ENCODE results near the gene ALOX5.

Gene ALOX5

DNA sequence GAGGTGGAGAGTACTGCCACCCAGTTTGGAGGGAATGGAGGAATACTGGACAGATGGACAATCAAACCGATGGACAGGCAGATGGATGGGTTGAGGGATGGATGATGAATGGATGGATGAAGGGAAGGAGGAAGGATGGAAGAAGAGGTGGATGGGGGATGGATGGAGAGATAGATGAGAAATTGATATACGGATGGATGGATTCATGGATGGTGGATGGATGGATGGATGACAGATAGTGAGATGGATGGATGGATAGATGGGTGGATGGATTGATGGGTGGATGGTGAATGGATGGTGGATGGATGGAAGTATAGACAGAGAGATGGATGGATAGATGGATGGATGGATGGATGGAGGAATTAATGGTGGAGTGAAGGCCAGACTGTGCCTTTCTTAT is 42.6 kb downstream of the ALOX5 start:
- no peak overlapping the region for H3K4me2 ChIP-seq (ENCODE audit: low read depth, low read length, poor library complexity, severe bottlenecking)
- no peak for TF ChIP-seq EZH2phosphoT487 (IDR thresholded peaks at IDR 0.05; ENCODE audit: borderline replicate concordance)
- TF ChIP-seq, protein P1, sequence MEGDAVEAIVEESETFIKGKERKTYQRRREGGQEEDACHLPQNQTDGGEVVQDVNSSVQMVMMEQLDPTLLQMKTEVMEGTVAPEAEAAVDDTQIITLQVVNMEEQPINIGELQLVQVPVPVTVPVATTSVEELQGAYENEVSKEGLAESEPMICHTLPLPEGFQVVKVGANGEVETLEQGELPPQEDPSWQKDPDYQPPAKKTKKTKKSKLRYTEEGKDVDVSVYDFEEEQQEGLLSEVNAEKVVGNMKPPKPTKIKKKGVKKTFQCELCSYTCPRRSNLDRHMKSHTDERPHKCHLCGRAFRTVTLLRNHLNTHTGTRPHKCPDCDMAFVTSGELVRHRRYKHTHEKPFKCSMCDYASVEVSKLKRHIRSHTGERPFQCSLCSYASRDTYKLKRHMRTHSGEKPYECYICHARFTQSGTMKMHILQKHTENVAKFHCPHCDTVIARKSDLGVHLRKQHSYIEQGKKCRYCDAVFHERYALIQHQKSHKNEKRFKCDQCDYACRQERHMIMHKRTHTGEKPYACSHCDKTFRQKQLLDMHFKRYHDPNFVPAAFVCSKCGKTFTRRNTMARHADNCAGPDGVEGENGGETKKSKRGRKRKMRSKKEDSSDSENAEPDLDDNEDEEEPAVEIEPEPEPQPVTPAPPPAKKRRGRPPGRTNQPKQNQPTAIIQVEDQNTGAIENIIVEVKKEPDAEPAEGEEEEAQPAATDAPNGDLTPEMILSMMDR (conservative IDR thresholded peaks at IDR 0.05; ENCODE audit: low read length): no peak

DNA sequence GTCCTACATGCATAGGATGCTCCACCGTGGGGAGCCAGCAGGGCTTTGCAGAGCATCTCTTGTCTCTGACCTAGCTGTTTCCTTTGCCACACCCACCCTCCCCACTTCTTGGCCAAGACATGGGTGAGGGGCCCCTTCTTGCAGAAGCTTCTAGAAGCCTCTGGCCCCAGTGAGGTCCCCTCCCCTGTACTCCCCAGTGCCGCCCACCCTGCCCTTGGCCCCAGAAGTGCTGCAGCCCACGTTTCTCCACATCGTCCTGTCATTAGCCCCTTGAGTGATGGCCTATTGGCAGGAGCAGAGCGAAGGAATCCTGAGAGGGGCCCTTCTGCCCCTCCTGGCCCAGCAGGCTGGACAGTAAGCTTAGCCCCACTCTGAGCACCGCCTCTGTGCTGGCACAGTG is 43.7 kb downstream of the ALOX5 start:
- H3K27me3 ChIP-seq (ENCODE audit: insufficient read depth, low read length, poor library complexity, severe bottlenecking): no peaks in the 10 kb centered on the region
- H3K9me3 ChIP-seq (ENCODE audit: insufficient read depth, low read depth, low read length): no peaks in the 10 kb centered on the region
- TF ChIP-seq, protein P1 (conservative IDR thresholded peaks at IDR 0.05; ENCODE audit: low read length): no peak
- TF ChIP-seq EZH2phosphoT487 (IDR thresholded peaks at IDR 0.05; ENCODE audit: borderline replicate concordance): no peak
- H3K9ac ChIP-seq (ENCODE audit: low read depth, low read length, poor library complexity, severe bottlenecking): no peak overlapping the region
- no peaks in the 10 kb centered on the region for H3K36me3 ChIP-seq (ENCODE audit: insufficient read depth, low read length)
- no peak overlapping the region for H2AFZ ChIP-seq (ENCODE audit: low read length)
- no peaks in the 10 kb centered on the region for H3K79me2 ChIP-seq (ENCODE audit: insufficient read depth, low read length)
- H3K9me2 ChIP-seq (replicated peaks; ENCODE audit: low read depth, low read length): no peaks in the 10 kb centered on the region
- H4K20me1 ChIP-seq (ENCODE audit: insufficient read depth, low read length, poor library complexity, severe bottlenecking): no peaks in the 10 kb centered on the region
- no peak overlapping the region for H3K4me2 ChIP-seq (ENCODE audit: low read depth, low read length, poor library complexity, severe bottlenecking)
- H3K4me3 ChIP-seq (ENCODE audit: low read length, poor library complexity, severe bottlenecking): no peak overlapping the region
- H3K4me1 ChIP-seq (ENCODE audit: insufficient read depth, low read length, poor library complexity, severe bottlenecking): peaks cover 17% of the 10 kb centered on the region
- H3F3A ChIP-seq (ENCODE audit: low read depth): no peaks in the 10 kb centered on the region

More for the DNA sequence above, 42.6 kb downstream of the ALOX5 start:
- peaks cover 17% of the 10 kb centered on the region for H3K4me1 ChIP-seq (ENCODE audit: insufficient read depth, low read length, poor library complexity, severe bottlenecking)
- no peaks in the 10 kb centered on the region for H3F3A ChIP-seq (ENCODE audit: low read depth)
- no peak overlapping the region for H3K9ac ChIP-seq (ENCODE audit: low read depth, low read length, poor library complexity, severe bottlenecking)
- H3K27me3 ChIP-seq (ENCODE audit: insufficient read depth, low read length, poor library complexity, severe bottlenecking): no peaks in the 10 kb centered on the region
- H3K4me3 ChIP-seq (ENCODE audit: low read length, poor library complexity, severe bottlenecking): no peak overlapping the region
- H2AFZ ChIP-seq (ENCODE audit: low read length): no peak overlapping the region
- no peaks in the 10 kb centered on the region for H3K9me3 ChIP-seq (ENCODE audit: insufficient read depth, low read depth, low read length)
- H3K79me2 ChIP-seq (ENCODE audit: insufficient read depth, low read length): no peaks in the 10 kb centered on the region
- H3K9me2 ChIP-seq (replicated peaks; ENCODE audit: low read depth, low read length): no peaks in the 10 kb centered on the region
- H4K20me1 ChIP-seq (ENCODE audit: insufficient read depth, low read length, poor library complexity, severe bottlenecking): no peaks in the 10 kb centered on the region
- no peaks in the 10 kb centered on the region for H3K36me3 ChIP-seq (ENCODE audit: insufficient read depth, low read length)

DNA sequence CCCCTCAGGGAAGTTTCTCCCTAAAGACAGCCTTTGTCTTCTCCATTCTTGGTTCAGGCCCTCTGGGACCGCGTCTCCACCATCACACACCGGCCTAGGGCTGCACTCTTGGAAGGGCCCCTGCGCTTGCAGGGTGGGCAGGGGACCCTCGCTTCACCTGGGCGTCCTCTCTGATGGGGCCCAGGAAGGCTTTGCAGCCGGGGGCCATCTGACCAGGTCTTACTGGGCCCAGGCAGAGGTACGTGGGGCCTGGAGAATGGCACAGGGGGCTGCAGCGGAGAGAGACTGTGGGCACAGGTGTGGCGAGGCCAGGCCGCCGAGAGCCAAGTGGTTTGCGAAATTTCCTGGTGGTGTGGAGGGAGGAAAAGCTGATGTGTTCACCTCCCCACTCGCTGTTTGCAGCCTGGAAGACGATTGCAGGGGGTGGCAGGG is 44.4 kb downstream of the ALOX5 start:
- H3K4me2 ChIP-seq (ENCODE audit: low read depth, low read length, poor library complexity, severe bottlenecking): peak overlapping the region; percentile 68
- H3K36me3 ChIP-seq (ENCODE audit: insufficient read depth, low read length): no peaks in the 10 kb centered on the region
- H2AFZ ChIP-seq (ENCODE audit: low read length): peak overlapping the region; percentile 83; the same call in 1 of the 2 replicates
- no peak for TF ChIP-seq EZH2phosphoT487 (IDR thresholded peaks at IDR 0.05; ENCODE audit: borderline replicate concordance)
- TF ChIP-seq, protein P1 (conservative IDR thresholded peaks at IDR 0.05; ENCODE audit: low read length): no peak
- peak overlapping the region; percentile 66 for H3K9ac ChIP-seq (ENCODE audit: low read depth, low read length, poor library complexity, severe bottlenecking)
- no peaks in the 10 kb centered on the region for H3K9me3 ChIP-seq (ENCODE audit: insufficient read depth, low read depth, low read length)
- no peaks in the 10 kb centered on the region for H3F3A ChIP-seq (ENCODE audit: low read depth)
- peak overlapping the region; percentile 72 for H3K4me3 ChIP-seq (ENCODE audit: low read length, poor library complexity, severe bottlenecking)
- H3K79me2 ChIP-seq (ENCODE audit: insufficient read depth, low read length): no peaks in the 10 kb centered on the region
- H3K4me1 ChIP-seq (ENCODE audit: insufficient read depth, low read length, poor library complexity, severe bottlenecking): peaks cover 17% of the 10 kb centered on the region
- no peaks in the 10 kb centered on the region for H3K9me2 ChIP-seq (replicated peaks; ENCODE audit: low read depth, low read length)
- H3K27me3 ChIP-seq (ENCODE audit: insufficient read depth, low read length, poor library complexity, severe bottlenecking): no peaks in the 10 kb centered on the region
- H4K20me1 ChIP-seq (ENCODE audit: insufficient read depth, low read length, poor library complexity, severe bottlenecking): no peaks in the 10 kb centered on the region
